H9 (cell line): Measurements from ENCODE around the gene CTDSP2. TPM values are rescaled to one million over a fixed set of nuclear protein-coding genes. Genes with fewer than 3 reads are reported as not detected.

Source experiments
- DNase-seq: peaks from one replicate; pipeline ENCODE4 v3.0.0-alpha.2; 2017
- H2AFZ ChIP-seq: one replicate; pipeline ENCODE4 v1.6.1; 2013; ENCODE audit warnings: mild to moderate bottlenecking, low read length, control low read depth, moderate library complexity
- H2AK5ac ChIP-seq: 2 replicates; pipeline ENCODE4 v1.6.1; 2013; ENCODE audit warnings: low read length, control low read depth, mixed read lengths; ENCODE audit not compliant: insufficient read length
- H2BK120ac ChIP-seq: one replicate; pipeline ENCODE4 v1.6.1; 2013; ENCODE audit warnings: low read depth, mild to moderate bottlenecking, low read length, control low read depth, inconsistent platforms; ENCODE audit not compliant: poor library complexity, severe bottlenecking
- H2BK12ac ChIP-seq: 2 replicates; pipeline ENCODE4 v1.6.1; 2013; ENCODE audit warnings: low read length, control low read depth, mixed read lengths, low read depth; ENCODE audit not compliant: insufficient read length
- H2BK15ac ChIP-seq: 2 replicates; pipeline ENCODE4 v1.6.1; 2013; ENCODE audit warnings: low read depth, low read length, control low read depth
- H2BK20ac ChIP-seq: one replicate; pipeline ENCODE4 v1.6.1; 2013; ENCODE audit warnings: low read depth, mild to moderate bottlenecking, low read length, control low read depth, inconsistent platforms; ENCODE audit not compliant: poor library complexity, severe bottlenecking
- H2BK5ac ChIP-seq: 2 replicates; pipeline ENCODE4 v1.6.1; 2013; ENCODE audit warnings: low read length, control low read depth, mixed read lengths; ENCODE audit not compliant: insufficient read length
- H3K14ac ChIP-seq: 2 replicates; pipeline ENCODE4 v1.6.1; 2013; ENCODE audit warnings: low read length, control low read depth; ENCODE audit not compliant: insufficient read depth
- H3K18ac ChIP-seq: 2 replicates; pipeline ENCODE4 v1.6.1; 2013; ENCODE audit warnings: low read depth, mild to moderate bottlenecking, mixed read lengths, low read length, control low read depth; ENCODE audit not compliant: insufficient read length
- H3K23ac ChIP-seq: 2 replicates; pipeline ENCODE4 v1.6.1; 2013; ENCODE audit warnings: low read length, control low read depth, mixed read lengths, low read depth; ENCODE audit not compliant: insufficient read length
- H3K23me2 ChIP-seq: 2 replicates; pipeline ENCODE4 v1.6.1; 2013; ENCODE audit warnings: low read depth, mild to moderate bottlenecking, mixed read lengths, low read length, control low read depth; ENCODE audit not compliant: insufficient read length, poor library complexity, severe bottlenecking
- H3K27ac ChIP-seq: 2 replicates; pipeline ENCODE4 v1.5.1; 2013; ENCODE audit warnings: low read length, control low read depth, mixed read lengths, low read depth; ENCODE audit not compliant: insufficient read length
- H3K27me3 ChIP-seq: 2 replicates; pipeline ENCODE4 v1.6.1; 2013; ENCODE audit warnings: low read length, control low read depth, inconsistent platforms; ENCODE audit not compliant: insufficient read depth
- H3K4ac ChIP-seq: 2 replicates; pipeline ENCODE4 v1.6.1; 2013; ENCODE audit warnings: low read depth, mild to moderate bottlenecking, control low read depth, inconsistent platforms, low read length, moderate library complexity
- H3K4me1 ChIP-seq: 2 replicates; pipeline ENCODE4 v1.6.1; 2013; ENCODE audit warnings: low read length, control low read depth, inconsistent platforms; ENCODE audit not compliant: insufficient read depth
- H3K4me2 ChIP-seq: 2 replicates; pipeline ENCODE4 v1.6.1; 2013; ENCODE audit warnings: low read length, control low read depth, mixed read lengths; ENCODE audit not compliant: insufficient read length, insufficient read depth
- H3K56ac ChIP-seq: 2 replicates; pipeline ENCODE4 v1.6.1; 2013; ENCODE audit warnings: low read depth, mild to moderate bottlenecking, mixed read lengths, low read length, control low read depth; ENCODE audit not compliant: insufficient read length
- H3K79me1 ChIP-seq: 2 replicates; pipeline ENCODE4 v1.6.1; 2013; ENCODE audit warnings: low read depth, mild to moderate bottlenecking, moderate library complexity, low read length, control low read depth, inconsistent platforms; ENCODE audit not compliant: insufficient read depth, poor library complexity, severe bottlenecking
- H3K79me2 ChIP-seq: 2 replicates; pipeline ENCODE4 v1.6.1; 2013; ENCODE audit warnings: low read length, control low read depth, inconsistent platforms; ENCODE audit not compliant: insufficient read depth
- H3K9ac ChIP-seq: 2 replicates; pipeline ENCODE4 v1.6.1; 2013; ENCODE audit warnings: low read length, control low read depth, mixed read lengths; ENCODE audit not compliant: insufficient read length; ENCODE audit errors: extremely low read depth
- H3K9me3 ChIP-seq: one replicate; pipeline ENCODE4 v1.6.1; 2013; ENCODE audit warnings: low read depth, low read length, inconsistent platforms; ENCODE audit not compliant: control insufficient read depth
- H3T11ph ChIP-seq: one replicate; pipeline ENCODE4 v1.6.1; 2013; ENCODE audit warnings: mild to moderate bottlenecking, low read length, control low read depth, inconsistent platforms
- H4K20me1 ChIP-seq: one replicate; pipeline ENCODE4 v1.6.1; 2013; ENCODE audit not compliant: control insufficient read depth, insufficient read length, insufficient read depth
- H4K5ac ChIP-seq: 2 replicates; pipeline ENCODE4 v1.6.1; 2013; ENCODE audit warnings: low read depth, mild to moderate bottlenecking, mixed read lengths, low read length, control low read depth; ENCODE audit not compliant: insufficient read length
- H4K8ac ChIP-seq: replicated peaks from 2 replicates; pipeline ENCODE4 v1.6.1; 2013; ENCODE audit warnings: low read length, control low read depth, mixed read lengths, low read depth; ENCODE audit not compliant: insufficient read length
- H4K91ac ChIP-seq: 2 replicates; pipeline ENCODE4 v1.6.1; 2013; ENCODE audit warnings: low read depth, mild to moderate bottlenecking, moderate library complexity, mixed read lengths, low read length, control low read depth; ENCODE audit not compliant: insufficient read length
- H3K27ac Mint-ChIP-seq, 3 experiments: 2 replicates in 2 of 3; 3 replicates in 1 of 3; pipeline ENCODE4 v1.8.0; 2020 to 2021; ENCODE audit warnings: mixed read lengths in 3 of 3, mild to moderate bottlenecking in 1 of 3, moderate library complexity in 1 of 3
- H3K27me3 Mint-ChIP-seq: 2 replicates; pipeline ENCODE4 v1.8.0; 2021; ENCODE audit warnings: low read depth, mild to moderate bottlenecking, moderate library complexity, mixed read lengths
- H3K36me3 Mint-ChIP-seq, 3 experiments: 2 replicates in 2 of 3; 3 replicates in 1 of 3; pipeline ENCODE4 v1.8.0; 2020 to 2021; ENCODE audit warnings: low read depth in 3 of 3, mixed read lengths in 3 of 3; ENCODE audit not compliant: insufficient read depth in 1 of 3
- H3K4me1 Mint-ChIP-seq, 2 experiments: 2 replicates each; pipeline ENCODE4 v1.8.0; 2020; ENCODE audit warnings: mixed read lengths in 2 of 2
- H3K4me3 Mint-ChIP-seq, 2 experiments: 2 replicates in 1 of 2; 3 replicates in 1 of 2; pipeline ENCODE4 v1.8.0; 2020 to 2021; ENCODE audit warnings: mild to moderate bottlenecking in 2 of 2, mixed read lengths in 2 of 2, moderate library complexity in 1 of 2
- H3K9me3 Mint-ChIP-seq, 2 experiments: 2 replicates in 1 of 2; 3 replicates in 1 of 2; pipeline ENCODE4 v1.8.0; 2020; ENCODE audit warnings: mild to moderate bottlenecking in 2 of 2, mixed read lengths in 2 of 2, moderate library complexity in 1 of 2
- WGBS: extraction: QIAGEN DNeasy Blood & Tissue Kit; methylation state at CpG from one replicate; pipeline ENCODE4 v1.1.7; 2013; ENCODE audit warnings: missing lambda C conversion rate, low lambda C conversion rate, mixed read lengths; ENCODE audit not compliant: insufficient read length; ENCODE audit errors: extremely low coverage; 5-methylcytosine and 5-hydroxymethylcytosine counted together
- total RNA-seq: library from RNA; stranded (reverse); gene quantifications from 2 replicates; pipeline ENCODE4 v1.2.1, GENCODE V29; 2021
- TF ChIP-seq, protein P1 (sequence below): fragments of 200-600 bp; sonication (generic); conservative IDR thresholded peaks from 3 replicates; pipeline ENCODE4 v1.8.0; 2021; ENCODE audit warnings: antibody characterized with exemption, mild to moderate bottlenecking

The CTDSP2 gene
- total RNA-seq, 1 experiment from 2014 or later, result 103 TPM

GRCh38 chr12:57783466-57783801, 63.1 kb downstream of the CTDSP2 start:
- no CpG with 5 or more reads among the region's 12 CpGs for WGBS
- Mint-ChIP-seq H3K27ac (peak overlapping the region in 1 of 3 experiments; percentile 99; a peak in 1 of 7 replicates), H3K36me3 (peaks cover 19 to 40% (median 28%) of the 10 kb centered on the region in 3 experiments), H3K9me3 (peaks cover 0 to 3% of the 10 kb centered on the region in 2 experiments; a peak in 2 of 5 replicates), H3K27me3 (no peaks in the 10 kb centered on the region), H3K4me1 (peaks cover 4 to 7% of the 10 kb centered on the region in 2 experiments), H3K4me3 (peak overlapping the region; percentile 100)
- no peak overlapping the region for H3K56ac ChIP-seq
- H3K79me1 ChIP-seq, result no peaks in the 10 kb centered on the region
- no peak overlapping the region for H3K18ac ChIP-seq
- H3K4me1 ChIP-seq, result no peaks in the 10 kb centered on the region
- no peak overlapping the region for H2BK15ac ChIP-seq
- H3K14ac ChIP-seq, result no peak overlapping the region
- no peaks in the 10 kb centered on the region for H3K9me3 ChIP-seq
- no peak overlapping the region for H2AFZ ChIP-seq
- H4K8ac ChIP-seq, result no peak overlapping the region
- H4K5ac ChIP-seq, result no peak overlapping the region
- H2BK120ac ChIP-seq, result no peak overlapping the region
- no peak overlapping the region for H2BK5ac ChIP-seq
- no peak overlapping the region for H2BK20ac ChIP-seq
- no peak overlapping the region for H2AK5ac ChIP-seq
- TF ChIP-seq, protein P1, sequence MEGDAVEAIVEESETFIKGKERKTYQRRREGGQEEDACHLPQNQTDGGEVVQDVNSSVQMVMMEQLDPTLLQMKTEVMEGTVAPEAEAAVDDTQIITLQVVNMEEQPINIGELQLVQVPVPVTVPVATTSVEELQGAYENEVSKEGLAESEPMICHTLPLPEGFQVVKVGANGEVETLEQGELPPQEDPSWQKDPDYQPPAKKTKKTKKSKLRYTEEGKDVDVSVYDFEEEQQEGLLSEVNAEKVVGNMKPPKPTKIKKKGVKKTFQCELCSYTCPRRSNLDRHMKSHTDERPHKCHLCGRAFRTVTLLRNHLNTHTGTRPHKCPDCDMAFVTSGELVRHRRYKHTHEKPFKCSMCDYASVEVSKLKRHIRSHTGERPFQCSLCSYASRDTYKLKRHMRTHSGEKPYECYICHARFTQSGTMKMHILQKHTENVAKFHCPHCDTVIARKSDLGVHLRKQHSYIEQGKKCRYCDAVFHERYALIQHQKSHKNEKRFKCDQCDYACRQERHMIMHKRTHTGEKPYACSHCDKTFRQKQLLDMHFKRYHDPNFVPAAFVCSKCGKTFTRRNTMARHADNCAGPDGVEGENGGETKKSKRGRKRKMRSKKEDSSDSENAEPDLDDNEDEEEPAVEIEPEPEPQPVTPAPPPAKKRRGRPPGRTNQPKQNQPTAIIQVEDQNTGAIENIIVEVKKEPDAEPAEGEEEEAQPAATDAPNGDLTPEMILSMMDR, result no peak
- no peaks in the 10 kb centered on the region; the same call in 1 of the 2 replicates for H3K79me2 ChIP-seq
- peak overlapping the region; percentile 33 for H3K4me2 ChIP-seq
- peaks cover 5% of the 10 kb centered on the region for H3K23me2 ChIP-seq
- no peak overlapping the region for H3K23ac ChIP-seq
- H3K27me3 ChIP-seq, result no peaks in the 10 kb centered on the region
- DNase-seq, result no peak
- H3K9ac ChIP-seq, result peak overlapping the region; percentile 91
- H4K20me1 ChIP-seq, result no peaks in the 10 kb centered on the region
- H2BK12ac ChIP-seq, result no peak overlapping the region
- no peak overlapping the region for H3K27ac ChIP-seq
- H3T11ph ChIP-seq, result no peak overlapping the region
- H3K4ac ChIP-seq, result no peak overlapping the region
- no peak overlapping the region for H4K91ac ChIP-seq
